Spleen (tissue), 11 donors: ENCODE measurements around the gene ZFC3H1. TPM values are rescaled to one million over a fixed set of nuclear protein-coding genes. Genes with fewer than 3 reads are reported as not detected.
"Not testable (repeated sequence)": the region's sequence is repeated elsewhere in the genome, so short reads cannot be mapped to it uniquely, and the experiment has no call there.

Experiments
- DNase-seq: peaks from one replicate; pipeline ENCODE4 v3.0.0-alpha.2; 2020
- H3K27ac ChIP-seq, 8 donors: fragments of 200-600 bp; sonication (generic) in 7 of 8; 1 replicate in 4 of 8; 2 replicates in 4 of 8; pipeline versions ENCODE4 v1.5.0 to v1.8.0; 2016 to 2021; ENCODE audit warnings: inconsistent platforms in 4 of 8, mild to moderate bottlenecking in 4 of 8, moderate library complexity in 1 of 8
- H3K27me3 ChIP-seq, 7 donors: fragments of 200-600 bp; sonication (generic) in 6 of 7; replicated peaks in 1 of 7; 1 replicate in 4 of 7; 2 replicates in 3 of 7; pipeline versions ENCODE4 v1.5.0 to v1.8.0; 2016 to 2021; ENCODE audit warnings: inconsistent platforms in 3 of 7, mild to moderate bottlenecking in 1 of 7
- H3K36me3 ChIP-seq, 6 donors: fragments of 200-600 bp; sonication (generic) in 5 of 6; 1 replicate in 4 of 6; 2 replicates in 2 of 6; pipeline versions ENCODE4 v1.5.0 to v1.8.0; 2016 to 2021; ENCODE audit warnings: inconsistent platforms in 2 of 6
- H3K4me1 ChIP-seq, 6 donors: fragments of 200-600 bp; sonication (generic) in 5 of 6; 1 replicate in 3 of 6; 2 replicates in 3 of 6; pipeline versions ENCODE4 v1.5.0 to v1.8.0; 2016 to 2021; ENCODE audit warnings: inconsistent platforms in 3 of 6
- H3K4me3 ChIP-seq, 8 donors: fragments of 200-600 bp; sonication (generic) in 7 of 8; 1 replicate in 4 of 8; 2 replicates in 4 of 8; pipeline versions ENCODE4 v1.5.0 to v1.8.0; 2016 to 2021; ENCODE audit warnings: inconsistent platforms in 4 of 8, mild to moderate bottlenecking in 4 of 8, moderate library complexity in 2 of 8
- H3K9me3 ChIP-seq, 8 donors: fragments of 200-600 bp; sonication (generic) in 7 of 8; 1 replicate in 4 of 8; 2 replicates in 4 of 8; pipeline versions ENCODE4 v1.5.0 to v1.8.0; 2016 to 2021; ENCODE audit warnings: inconsistent platforms in 4 of 8
- CTCF ChIP-seq, 11 experiments: fragments of 200-600 bp in 7 of 11; fragments of 450-650 bp in 4 of 11; sonication (generic) in 4 of 11; IDR thresholded peaks in 8 of 11; conservative IDR thresholded peaks in 3 of 11; 1 replicate in 7 of 11; 2 replicates in 4 of 11; pipeline versions ENCODE4 v1.4.0 to v1.8.0; 2016 to 2021; ENCODE audit warnings: antibody characterized with exemption in 11 of 11, inconsistent platforms in 4 of 11, mild to moderate bottlenecking in 1 of 11
- POLR2A ChIP-seq, 3 donors: fragments of 450-650 bp; IDR thresholded peaks; one replicate each; pipeline ENCODE4 v1.5.1; 2017; ENCODE audit warnings: antibody characterized with exemption in 3 of 3, mild to moderate bottlenecking in 1 of 3
- POLR2AphosphoS5 ChIP-seq, 3 donors: sonication (generic); formaldehyde crosslinking; IDR thresholded peaks; one replicate each; pipeline ENCODE4 v1.5.1; 2017; ENCODE audit warnings: antibody characterized with exemption in 3 of 3
- WGBS, 5 donors: extraction: QIAGEN DNeasy Blood & Tissue Kit in 3 of 5; methylation state at CpG; one replicate each; pipeline versions ENCODE4 v1.1.5 to v1.1.7; 2013 to 2018; 5-methylcytosine and 5-hydroxymethylcytosine counted together
- intact Hi-C: fragments of 100-400 bp; cut with DNase I; formaldehyde crosslinking; loops from one replicate; pipeline ENCODE4 v1.15.0; 2023; ENCODE audit warnings: low total_unique reads
- polyA plus RNA-seq, 3 donors: library from polyadenylated mRNA; stranded (reverse); fragments of 200-250 nt; gene quantifications; one replicate each; pipeline ENCODE4 v1.2.1, GENCODE V29; 2013
- total RNA-seq, 7 donors: library from RNA; depleted of rRNA in 3 of 7; stranded (reverse); fragments of >200 nt in 3 of 7; fragmentation: NEBNext Ultra II Directional in 4 of 7; extraction: Animal tissue kit (Norgen Biotek cat#: 25700) in 4 of 7; gene quantifications; one replicate each; pipeline versions ENCODE4 v1.1.0 to v1.2.1, GENCODE V29; 2016 to 2021
- donor health status: healthy with polysubstance abuse.
- donor health status: DM: no; HTN: no; CAD: no; lungs with moderate emphysema.
- donor health status: DM: no; HTN: no; CAD: no.
- donor health status: Bipolar disorder and iron deficiency.
- donor health status: healthy.
- donor health status: DM: no; HTN: no; CAD: no.
- donor health status: DM: yes; HTN: yes; CAD: no.

Gene ZFC3H1
- total and polyA plus RNA-seq, 10 donors, result 21.4 to 139 (median 77.8) TPM

- Histone ChIP-seq H3K27me3 (no peaks in the 10 kb centered on the region), H3K4me3 (no peak overlapping the region), H3K27ac (no peak overlapping the region), H3K36me3 (no peaks in the 10 kb centered on the region), H3K4me1 (peaks cover 0 to 3% (median 0%) of the 10 kb centered on the region in 6 donors), H3K9me3 (no peaks in the 10 kb centered on the region)
- TF ChIP-seq POLR2AphosphoS5 (IDR thresholded peaks at IDR 0.05) (no peak), CTCF (IDR thresholded peaks at IDR 0.05 in 8 of 11, conservative IDR thresholded peaks at IDR 0.05 in 3 of 11) (no peak), POLR2A (IDR thresholded peaks at IDR 0.05) (no peak)
- DNase-seq, result no peak
- 74 to 91% (median 87%) methylated on average over 3 of the region's 3 CpGs for WGBS, 5 donors
- intact Hi-C loops, result no loop called here
Measured at GRCh38 chr12:71576496-71576895, 87.2 kb downstream of the ZFC3H1 start.

GRCh38 chr12:71569885-71570284 lies 93.8 kb downstream of the ZFC3H1 start:
- H3K9me3 ChIP-seq, H3K4me1 ChIP-seq, H3K27me3 ChIP-seq, intact Hi-C loops, H3K27ac ChIP-seq, H3K36me3 ChIP-seq, H3K4me3 ChIP-seq, DNase-seq: not testable (repeated sequence)
- 80 to 98% (median 95%) methylated on average over 6 of the region's 6 CpGs for WGBS, 5 donors

GRCh38 chr12:71567537-71567936 lies 96.1 kb downstream of the ZFC3H1 start:
- Histone ChIP-seq H3K9me3 (no peaks in the 10 kb centered on the region), H3K27me3 (no peaks in the 10 kb centered on the region), H3K27ac (no peak overlapping the region), H3K4me3 (no peak overlapping the region), H3K36me3 (no peaks in the 10 kb centered on the region), H3K4me1 (no peaks in the 10 kb centered on the region)
- DNase-seq, result no peak
- 68 to 86% (median 77%) methylated on average over 3 of the region's 3 CpGs for WGBS, 5 donors
- intact Hi-C loops, result no loop called here
- no peak for TF ChIP-seq POLR2A (IDR thresholded peaks at IDR 0.05)
- no peak for TF ChIP-seq POLR2AphosphoS5 (IDR thresholded peaks at IDR 0.05)
- no peak for TF ChIP-seq CTCF (IDR thresholded peaks at IDR 0.05 in 8 of 11, conservative IDR thresholded peaks at IDR 0.05 in 3 of 11)

GRCh38 chr12:71566655-71567054 lies 97.0 kb downstream of the ZFC3H1 start:
- no peak for DNase-seq
- Histone ChIP-seq H3K36me3 (no peaks in the 10 kb centered on the region), H3K9me3 (no peaks in the 10 kb centered on the region), H3K4me3 (no peak overlapping the region), H3K27ac (no peak overlapping the region), H3K4me1 (no peaks in the 10 kb centered on the region), H3K27me3 (no peaks in the 10 kb centered on the region)
- WGBS, 5 donors, result 35 to 74% (median 52%) methylated on average over 2 of the region's 2 CpGs
- no peak for TF ChIP-seq CTCF (IDR thresholded peaks at IDR 0.05 in 8 of 11, conservative IDR thresholded peaks at IDR 0.05 in 3 of 11)
- no peak for TF ChIP-seq POLR2A (IDR thresholded peaks at IDR 0.05)
- intact Hi-C loops, result no loop called here

- H3K27ac ChIP-seq, result no peak overlapping the region
- TF ChIP-seq POLR2AphosphoS5 (IDR thresholded peaks at IDR 0.05), result no peak
- TF ChIP-seq CTCF (IDR thresholded peaks at IDR 0.05 in 8 of 11, conservative IDR thresholded peaks at IDR 0.05 in 3 of 11), result no peak
- no peak for TF ChIP-seq POLR2A (IDR thresholded peaks at IDR 0.05)
- intact Hi-C loops, result no loop called here
Measured at GRCh38 chr12:71565535-71565934, 98.1 kb downstream of the ZFC3H1 start.

More at GRCh38 chr12:71565535-71565934, 98.1 kb downstream of the ZFC3H1 start:
- Histone ChIP-seq H3K27me3 (no peaks in the 10 kb centered on the region), H3K4me3 (no peak overlapping the region), H3K4me1 (no peaks in the 10 kb centered on the region), H3K36me3 (no peaks in the 10 kb centered on the region), H3K9me3 (no peaks in the 10 kb centered on the region)
- WGBS, 5 donors, result 62 to 86% (median 83%) methylated on average over 1 of the region's 1 CpG
- no peak for DNase-seq
